DMS114 treated with DMSO at 0.1 percent for 48 hours (cell line): Measurements from ENCODE around the gene CNTFR.

Experiments used
- DNase-seq: peaks from one replicate; lab custom pipeline; 2025; ENCODE audit not compliant: unreplicated experiment; lab: John Stamatoyannopoulos, UW

CNTFR gene

DNA sequence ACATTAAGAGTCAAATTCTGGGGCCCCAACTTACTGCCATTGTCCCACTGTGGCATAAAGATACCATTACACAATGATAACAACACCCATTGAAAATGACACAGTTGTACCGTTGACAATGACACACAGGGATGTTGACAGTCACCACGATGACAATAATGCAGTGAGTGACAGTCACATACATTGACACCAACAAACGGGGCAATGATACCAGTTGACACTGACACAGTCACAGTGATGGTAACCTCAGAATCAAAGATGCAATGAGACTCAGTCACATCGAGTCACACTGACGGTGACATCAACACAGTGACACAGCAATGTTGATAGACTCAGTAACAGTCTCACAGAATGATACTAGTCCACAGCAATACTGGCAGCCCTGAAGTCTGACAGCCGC lies 16.9 kb downstream of the CNTFR start:
- no peak for DNase-seq

DNA sequence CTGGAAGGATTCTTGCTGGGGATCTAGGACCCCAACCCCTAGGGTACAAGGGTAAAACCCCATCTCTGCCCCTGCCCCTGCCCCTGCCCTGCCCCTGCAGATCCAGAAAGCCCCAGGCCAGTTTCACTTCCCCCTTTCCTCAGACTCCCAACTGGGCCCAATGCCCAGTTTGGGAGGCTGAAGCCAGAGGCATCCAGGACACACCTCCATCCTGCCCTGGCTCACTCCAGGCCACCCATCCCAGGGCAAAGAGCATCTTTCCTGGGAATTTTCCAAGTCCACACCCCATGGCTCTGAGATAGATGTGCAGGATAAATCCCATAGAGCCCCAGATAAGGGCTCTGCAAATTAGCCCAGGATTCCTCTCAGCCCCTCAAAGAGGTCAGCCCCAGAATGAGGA lies 17.4 kb downstream of the CNTFR start:
- no peak for DNase-seq

DNA sequence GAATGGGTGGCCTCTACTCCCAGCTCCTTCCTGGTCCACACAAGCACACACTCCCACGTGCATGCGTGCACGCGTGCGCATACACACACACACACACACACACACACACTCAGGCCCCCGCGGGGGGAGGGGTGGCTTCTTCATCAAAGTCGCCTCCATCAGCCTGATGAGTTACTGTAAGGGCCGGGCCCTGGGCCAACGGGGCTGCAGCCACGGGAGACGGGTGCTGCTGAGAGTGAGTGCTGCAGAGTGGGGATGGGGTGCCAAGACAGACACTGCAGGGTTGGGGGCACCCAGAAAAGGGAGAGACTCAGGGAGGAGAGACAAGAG lies 18.1 kb downstream of the CNTFR start:
- DNase-seq, result no peak

DNA sequence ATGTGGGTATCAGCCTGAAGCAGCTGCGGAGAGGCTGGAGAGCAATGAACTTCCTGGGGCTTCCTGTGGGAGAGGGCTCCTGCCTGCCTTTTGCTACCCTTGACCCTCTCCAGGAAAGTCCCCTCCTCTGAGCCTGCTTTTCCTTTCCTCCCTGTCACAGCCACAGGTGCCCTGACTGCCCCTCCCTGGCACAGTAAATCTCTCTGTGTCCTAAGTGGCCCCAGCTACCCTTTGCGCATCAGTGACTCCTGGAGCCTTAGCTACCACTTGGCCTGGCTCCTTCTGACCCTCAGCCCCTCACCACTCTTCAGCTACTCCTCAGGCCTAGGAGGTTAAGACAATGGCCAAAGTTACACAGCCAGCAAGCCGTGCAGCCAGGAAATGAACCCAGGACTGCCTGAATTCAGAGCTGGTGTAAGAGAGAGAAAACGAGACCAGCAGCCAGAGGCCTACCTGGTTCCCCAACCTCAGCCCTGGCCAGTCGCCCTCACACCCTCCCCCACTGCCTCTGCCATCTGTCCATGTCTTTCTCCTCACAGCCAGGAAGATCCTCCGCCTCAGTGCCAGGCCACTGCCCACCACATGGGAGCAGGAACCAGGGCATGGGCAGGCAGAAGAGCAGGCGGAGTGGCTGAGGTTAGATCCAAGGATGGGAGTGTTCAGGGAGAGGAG lies 18.6 kb downstream of the CNTFR start:
- no peak for DNase-seq

- DNase-seq, result no peak
Observed at GRCh38 chr9:34570376-34570775, 19.1 kb downstream of the CNTFR start.

DNA sequence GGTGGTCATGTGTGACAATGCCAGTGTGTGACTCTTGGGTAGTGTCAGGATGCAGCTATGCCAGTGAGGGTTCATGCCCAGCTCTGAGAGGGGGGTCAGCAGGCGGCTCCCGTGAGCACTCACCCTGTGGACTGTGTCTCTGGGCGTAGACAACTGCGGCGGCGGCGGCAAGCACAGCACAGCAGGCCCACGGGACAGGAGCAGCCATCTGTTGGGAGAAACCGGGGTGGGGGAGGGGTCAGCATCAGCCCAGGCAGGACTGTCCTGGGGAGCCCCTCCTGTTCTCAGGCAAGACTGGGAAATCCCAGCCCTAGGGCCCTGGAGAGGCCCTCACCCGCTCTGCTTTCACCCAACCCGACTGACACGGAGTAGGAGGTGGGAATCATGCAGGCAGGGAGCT lies 20.8 kb downstream of the CNTFR start:
- no peak for DNase-seq

GRCh38 chr9:34568133-34568532 lies 21.4 kb downstream of the CNTFR start:
- DNase-seq, result no peak

- DNase-seq, result no peak
Observed at GRCh38 chr9:34566972-34567371, 22.6 kb downstream of the CNTFR start.

GRCh38 chr9:34566322-34566721 lies 23.2 kb downstream of the CNTFR start:
- no peak for DNase-seq

- no peak for DNase-seq
Observed at GRCh38 chr9:34565856-34566255, 23.7 kb downstream of the CNTFR start.

DNA sequence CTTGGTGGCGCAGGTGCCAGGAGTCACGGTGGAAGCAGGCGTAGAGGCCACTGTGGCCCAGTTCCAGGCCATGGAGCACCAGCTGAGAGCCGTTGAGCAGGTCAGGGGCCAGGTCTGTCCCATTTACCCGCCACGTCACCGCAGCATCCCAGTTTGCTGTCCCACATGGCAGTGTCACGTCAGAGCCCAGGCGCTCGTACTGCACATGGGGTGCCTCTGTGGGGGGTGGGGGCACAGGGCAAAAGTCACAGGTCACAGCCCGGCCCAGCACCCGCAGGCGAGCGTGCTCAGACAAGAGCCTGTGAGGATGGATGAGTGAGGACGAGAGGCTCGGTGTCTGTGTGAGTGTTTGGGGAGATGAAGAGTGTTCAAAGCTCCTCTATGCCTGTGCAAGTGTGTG lies 24.9 kb downstream of the CNTFR start:
- DNase-seq, result no peak

- no peak for DNase-seq
Observed at GRCh38 chr9:34563262-34563661, 26.3 kb downstream of the CNTFR start.

DNA sequence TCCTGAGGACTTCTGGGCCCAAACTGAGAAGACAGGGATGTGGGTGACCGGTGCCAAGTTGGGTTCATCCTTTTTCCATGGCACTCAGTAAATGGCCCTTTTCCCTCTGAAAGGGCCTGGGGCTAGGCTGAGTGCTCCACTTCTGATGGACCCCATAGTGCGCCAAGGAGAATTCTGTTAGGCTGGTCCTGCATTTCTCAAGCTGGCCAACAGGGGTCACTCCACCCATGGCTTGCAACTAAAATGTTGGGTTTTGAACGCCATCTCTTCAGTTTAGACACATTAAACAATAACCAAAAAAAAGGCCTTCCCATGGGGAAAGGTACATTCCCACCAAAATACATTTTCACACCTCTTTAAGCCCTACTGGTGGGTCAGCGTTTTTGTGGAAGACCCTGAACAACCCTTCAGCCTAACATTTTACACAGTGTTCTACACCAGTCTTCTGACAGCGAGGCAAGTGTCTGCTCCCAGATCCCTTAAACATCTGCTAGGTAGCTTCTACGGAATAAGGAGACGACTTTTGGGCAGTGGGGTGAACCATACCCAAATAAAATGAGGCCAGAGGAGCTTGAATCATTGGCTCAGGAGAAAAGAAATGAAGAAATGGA lies 27.3 kb downstream of the CNTFR start:
- no peak for DNase-seq

GRCh38 chr9:34560599-34561214 lies 28.8 kb downstream of the CNTFR start:
- DNase-seq, result no peak

DNA sequence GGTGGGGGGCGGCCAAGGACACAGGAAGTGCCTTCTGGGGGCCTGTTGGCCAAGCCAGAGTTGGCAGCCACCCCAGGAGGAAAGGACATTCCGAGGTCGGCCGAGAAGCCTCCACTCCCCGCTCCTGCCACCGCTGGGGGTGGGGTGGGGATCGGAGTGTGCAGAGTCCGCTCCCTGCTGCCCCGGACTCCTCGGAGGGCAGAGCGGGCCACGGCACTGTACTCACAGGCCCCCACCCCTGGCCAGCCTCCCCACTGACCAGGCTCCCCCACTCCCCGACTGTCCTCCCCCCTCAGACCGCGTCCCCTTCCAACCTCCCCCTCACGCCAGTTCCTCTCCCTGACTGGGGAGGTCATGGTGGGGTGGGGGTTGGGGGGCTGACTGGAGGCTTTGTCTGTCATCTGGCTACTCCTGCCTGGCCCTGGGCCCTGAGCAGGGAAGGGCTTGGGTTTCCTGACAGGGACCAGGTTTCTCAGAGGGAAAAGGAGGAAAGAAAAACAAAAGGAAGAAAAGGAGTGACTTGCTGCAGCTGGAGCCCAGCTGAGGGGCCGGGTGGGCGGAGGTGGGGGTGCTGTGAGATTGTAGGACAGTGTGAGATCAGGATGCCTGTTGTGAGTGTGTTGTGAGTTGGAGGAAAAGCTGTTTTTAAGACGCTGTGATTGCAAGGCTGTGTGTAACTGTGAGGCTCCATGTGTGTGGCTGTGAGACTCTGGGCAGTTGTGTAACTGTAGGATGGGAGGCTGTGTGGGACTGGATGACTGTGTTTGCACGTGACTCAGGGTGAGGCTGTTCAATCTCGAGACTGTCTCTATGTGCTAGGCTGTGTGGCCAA lies 29.7 kb downstream of the CNTFR start:
- DNase-seq, result no peak

DNA sequence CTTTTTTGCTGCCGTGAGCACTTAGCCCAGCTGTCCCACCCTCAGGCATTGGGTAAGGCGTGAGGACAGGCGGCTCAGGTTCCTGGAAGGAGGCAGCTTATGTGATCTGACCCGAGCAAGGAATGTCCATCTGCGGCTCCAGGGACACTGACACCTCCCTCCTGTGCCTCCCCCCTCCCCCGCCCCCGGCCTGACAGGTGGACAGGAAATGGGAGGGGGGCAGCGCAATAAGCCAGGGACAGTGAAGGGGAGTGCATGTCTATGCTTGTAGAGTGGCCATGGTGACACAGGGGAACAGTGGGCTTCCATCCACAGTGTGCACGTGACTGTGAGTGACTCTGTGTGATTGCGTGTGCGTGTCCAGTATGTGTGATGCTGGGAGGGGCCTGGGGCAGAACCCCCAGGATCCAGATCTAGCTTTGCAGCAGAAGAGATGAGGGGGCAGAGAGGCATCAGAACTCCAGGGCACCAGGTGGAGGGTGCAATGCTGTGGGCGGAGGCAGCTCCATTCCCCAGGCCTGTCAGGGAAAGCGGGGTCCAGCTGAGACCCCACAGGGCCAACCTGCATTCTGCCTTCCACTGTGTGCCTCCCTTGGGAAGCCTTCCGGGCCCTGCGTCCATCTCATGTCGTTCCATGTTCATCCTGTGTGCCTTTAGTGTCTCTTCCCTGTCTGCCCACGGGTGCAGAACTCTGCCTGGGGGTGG lies 30.5 kb downstream of the CNTFR start:
- no peak for DNase-seq

DNA sequence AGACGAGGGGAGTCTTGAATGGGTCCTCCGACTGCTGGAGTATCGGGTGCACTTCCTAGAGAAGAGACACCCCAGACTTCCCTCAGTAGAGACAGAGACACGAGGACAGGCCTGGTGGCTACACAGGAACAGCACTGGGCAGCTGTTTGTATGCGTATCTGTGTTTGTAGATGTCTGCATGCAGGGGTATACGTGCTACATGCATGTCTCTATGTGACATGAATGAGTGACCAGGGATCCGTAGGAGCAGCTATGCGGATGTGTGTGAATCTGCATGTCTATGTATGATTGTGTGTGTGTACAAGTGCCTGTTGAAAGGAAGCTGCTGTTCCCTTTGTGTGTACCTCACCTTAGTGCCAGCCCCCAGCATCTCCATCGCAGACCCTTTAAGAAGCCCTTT lies 31.2 kb downstream of the CNTFR start:
- no peak for DNase-seq

GRCh38 chr9:34557426-34558321 lies 31.9 kb downstream of the CNTFR start:
- no peak for DNase-seq

DNA sequence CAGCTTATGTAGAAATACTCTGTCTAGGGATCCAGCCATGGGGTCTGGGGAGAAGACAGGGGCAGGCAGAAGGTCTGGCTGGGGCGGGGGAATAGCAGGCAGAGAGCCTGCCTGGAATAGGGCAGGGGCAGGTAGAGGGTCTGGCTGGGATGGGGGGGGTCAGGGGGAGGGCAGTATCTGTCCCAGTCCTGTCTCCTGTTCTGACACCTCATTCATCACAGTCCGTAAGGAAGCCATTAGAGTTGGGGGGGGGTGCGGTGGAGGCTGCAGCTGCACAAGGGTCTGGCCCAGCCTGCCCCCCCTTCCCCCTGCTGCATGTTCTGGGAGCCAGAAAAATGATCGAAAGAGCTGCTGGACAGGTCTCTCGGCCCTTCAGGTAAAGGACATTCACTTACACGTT lies 32.6 kb downstream of the CNTFR start:
- DNase-seq, result no peak

GRCh38 chr9:34555936-34556525 lies 33.5 kb downstream of the CNTFR start:
- no peak for DNase-seq
